GM18907 (cell line): ENCODE data around the gene KLHL3.

Source experiments
- ATAC-seq: cut with Tn5 transposase; IDR thresholded peaks from one replicate; pipeline ENCODE4 v1.9.1; 2021; ENCODE audit warnings: mild to moderate bottlenecking, moderate library complexity; ENCODE audit not compliant: unreplicated experiment

KLHL3 gene

GRCh38 chr5:137587919-137588318, 148.0 kb downstream of the KLHL3 start:
- no peak for ATAC-seq

GRCh38 chr5:137584262-137584661, 151.6 kb downstream of the KLHL3 start:
- no peak for ATAC-seq

- ATAC-seq: no peak
Measured at GRCh38 chr5:137583129-137583528, 152.8 kb downstream of the KLHL3 start.

GRCh38 chr5:137582218-137582617, 153.7 kb downstream of the KLHL3 start:
- ATAC-seq: no peak

- no peak for ATAC-seq
Measured at GRCh38 chr5:137581776-137582175, 154.1 kb downstream of the KLHL3 start.

GRCh38 chr5:137580030-137580429, 155.9 kb downstream of the KLHL3 start:
- no peak for ATAC-seq

GRCh38 chr5:137575847-137576246, 160.0 kb downstream of the KLHL3 start:
- ATAC-seq: no peak

- no peak for ATAC-seq
Measured at GRCh38 chr5:137575211-137575610, 160.7 kb downstream of the KLHL3 start.

- no peak for ATAC-seq
Measured at GRCh38 chr5:137573376-137573775, 162.5 kb downstream of the KLHL3 start.

GRCh38 chr5:137572042-137572695, 163.7 kb downstream of the KLHL3 start:
- no peak for ATAC-seq

- ATAC-seq: no peak
Measured at GRCh38 chr5:137570070-137570469, 165.8 kb downstream of the KLHL3 start.
